GM12878 (cell line): ENCODE measurements around the gene KDM6B. TPM values are rescaled to one million over a fixed set of nuclear protein-coding genes. Genes with fewer than 3 reads are reported as not detected.
A peak's percentile ranks its signal among the peaks of the same experiment; 100 is the strongest.

Source experiments
- BACH1 ChIP-seq: fragments of 450-650 bp; IDR thresholded peaks from 2 replicates; pipeline ENCODE4 v1.6.1; 2017; ENCODE audit warnings: mild to moderate bottlenecking, borderline replicate concordance
- BRCA1 ChIP-seq: IDR thresholded peaks from 2 replicates; pipeline ENCODE4 v1.6.1; 2011; ENCODE audit warnings: low read depth, low read length, improper control_type of control experiment
- CHD2 ChIP-seq: IDR thresholded peaks from 2 replicates; pipeline ENCODE4 v1.6.1; 2011; ENCODE audit warnings: low read depth, low read length, improper control_type of control experiment, borderline replicate concordance
- DPF2 ChIP-seq: fragments of 450-650 bp; IDR thresholded peaks from 2 replicates; pipeline ENCODE4 v1.6.1; 2017; ENCODE audit warnings: mild to moderate bottlenecking
- FOS ChIP-seq: IDR thresholded peaks from 3 replicates; pipeline ENCODE4 v1.6.1; 2011; ENCODE audit warnings: borderline replicate concordance; ENCODE audit not compliant: insufficient read length; ENCODE audit errors: extremely low read depth
- HCFC1 ChIP-seq: fragments of 150-350 bp; IDR thresholded peaks from 2 replicates; pipeline ENCODE4 v1.6.1; 2014; ENCODE audit warnings: low read length
- IKZF1 ChIP-seq: fragments of 450-650 bp; conservative IDR thresholded peaks from 2 replicates; pipeline ENCODE4 v1.6.1; 2017; ENCODE audit warnings: antibody characterized with exemption, mild to moderate bottlenecking
- KDM1A ChIP-seq: fragments of 200-600 bp; sonication (generic); IDR thresholded peaks from 2 replicates; pipeline ENCODE4 v1.6.1; 2016; ENCODE audit warnings: borderline replicate concordance
- KLF5 ChIP-seq: fragments of 450-650 bp; IDR thresholded peaks from 2 replicates; pipeline ENCODE4 v1.6.1; 2014; ENCODE audit warnings: mild to moderate bottlenecking; ENCODE audit not compliant: partially characterized antibody
- MTA2 ChIP-seq: fragments of 450-650 bp; IDR thresholded peaks from 2 replicates; pipeline ENCODE4 v1.6.1; 2016; ENCODE audit warnings: low read depth, mild to moderate bottlenecking, moderate library complexity
- NR2C2 ChIP-seq: IDR thresholded peaks from 2 replicates; pipeline ENCODE4 v1.6.1; 2011; ENCODE audit warnings: borderline replicate concordance, low read depth; ENCODE audit not compliant: control insufficient read depth, insufficient read length
- NRF1 ChIP-seq: conservative IDR thresholded peaks from 2 replicates; pipeline ENCODE4 v1.6.1; 2011; ENCODE audit warnings: mild to moderate bottlenecking, low read depth, low read length, improper control_type of control experiment
- PAX5 ChIP-seq: IDR thresholded peaks from 2 replicates; pipeline ENCODE4 v1.6.1; 2011; ENCODE audit warnings: low read depth, low read length, borderline replicate concordance
- POLR2A ChIP-seq: IDR thresholded peaks from 2 replicates; pipeline ENCODE4 v1.6.1; 2011; ENCODE audit warnings: low read depth, mild to moderate bottlenecking, low read length
- SIN3A ChIP-seq: IDR thresholded peaks from 2 replicates; pipeline ENCODE4 v1.6.1; 2012; ENCODE audit warnings: low read depth, low read length, improper control_type of control experiment
- SIX5 ChIP-seq: IDR thresholded peaks from 2 replicates; pipeline ENCODE4 v1.6.1; 2011; ENCODE audit warnings: mild to moderate bottlenecking, low read depth, low read length, moderate library complexity; ENCODE audit not compliant: severe bottlenecking
- SMAD1 ChIP-seq: fragments of 450-650 bp; IDR thresholded peaks from 2 replicates; pipeline ENCODE4 v1.6.1; 2018; ENCODE audit warnings: mild to moderate bottlenecking, low read depth; ENCODE audit not compliant: partially characterized antibody
- SMARCA5 ChIP-seq: fragments of 450-650 bp; IDR thresholded peaks from 2 replicates; pipeline ENCODE4 v1.6.1; 2017; ENCODE audit warnings: mild to moderate bottlenecking
- TARDBP ChIP-seq: IDR thresholded peaks from 2 replicates; pipeline ENCODE4 v1.6.1; 2016; ENCODE audit warnings: borderline replicate concordance
- polyA plus RNA-seq, 11 experiments: library from polyadenylated mRNA; depleted of rRNA in 4 of 11; unstranded in 6 of 11; stranded (reverse) in 5 of 11; fragments of >200 nt; fragmentation: Nextera tagmentation in 4 of 11; fragmentation: Illumina TruSeq in 1 of 11; extraction: Ambion mirVana in 4 of 11; extraction: Trizol in 1 of 11; gene quantifications; 1 replicate in 1 of 11; 2 replicates in 10 of 11; pipeline versions ENCODE4 v1.2.1 to v1.2.3, GENCODE V29; 2011 to 2016; ENCODE audit warnings: inconsistent platforms in 2 of 11, missing spikeins in 2 of 11, low read depth in 1 of 11
- total RNA-seq, 4 experiments: library from RNA; depleted of rRNA in 3 of 4; stranded (reverse); fragments of >200 nt in 3 of 4; fragmentation: Illumina TruSeq in 1 of 4; extraction: Trizol in 1 of 4; gene quantifications; 2 replicates each; pipeline versions ENCODE4 v1.2.1 to v1.2.3, GENCODE V29; 2013 to 2021
- TF ChIP-seq, protein P1 (sequence below): fragments of 450-650 bp; IDR thresholded peaks from 2 replicates; pipeline ENCODE4 v1.6.1; 2018; ENCODE audit warnings: mild to moderate bottlenecking, low read depth, moderate library complexity; ENCODE audit not compliant: partially characterized antibody
- TF ChIP-seq, protein P2 (sequence below): fragments of 150-350 bp; IDR thresholded peaks from 2 replicates; pipeline ENCODE4 v1.6.1; 2016; ENCODE audit warnings: low read depth, low read length
- TF ChIP-seq, protein P3 (sequence below): IDR thresholded peaks from 2 replicates; pipeline ENCODE4 v1.6.1; 2012; ENCODE audit warnings: low read length, inconsistent platforms
- TF ChIP-seq, protein P4 (sequence below): IDR thresholded peaks from 2 replicates; pipeline ENCODE4 v1.6.1; 2011; ENCODE audit warnings: borderline replicate concordance, low read depth, mild to moderate bottlenecking, moderate library complexity, mixed read lengths, low read length; ENCODE audit not compliant: insufficient read depth; ENCODE audit errors: extremely low read length

KDM6B gene
- total and polyA plus RNA-seq, 10 of the 15 experiments (the other 5 are each of a cell fraction or from before 2014, with no cell fraction given) = 0.05 to 33.5 (median 2.3) TPM

DNA sequence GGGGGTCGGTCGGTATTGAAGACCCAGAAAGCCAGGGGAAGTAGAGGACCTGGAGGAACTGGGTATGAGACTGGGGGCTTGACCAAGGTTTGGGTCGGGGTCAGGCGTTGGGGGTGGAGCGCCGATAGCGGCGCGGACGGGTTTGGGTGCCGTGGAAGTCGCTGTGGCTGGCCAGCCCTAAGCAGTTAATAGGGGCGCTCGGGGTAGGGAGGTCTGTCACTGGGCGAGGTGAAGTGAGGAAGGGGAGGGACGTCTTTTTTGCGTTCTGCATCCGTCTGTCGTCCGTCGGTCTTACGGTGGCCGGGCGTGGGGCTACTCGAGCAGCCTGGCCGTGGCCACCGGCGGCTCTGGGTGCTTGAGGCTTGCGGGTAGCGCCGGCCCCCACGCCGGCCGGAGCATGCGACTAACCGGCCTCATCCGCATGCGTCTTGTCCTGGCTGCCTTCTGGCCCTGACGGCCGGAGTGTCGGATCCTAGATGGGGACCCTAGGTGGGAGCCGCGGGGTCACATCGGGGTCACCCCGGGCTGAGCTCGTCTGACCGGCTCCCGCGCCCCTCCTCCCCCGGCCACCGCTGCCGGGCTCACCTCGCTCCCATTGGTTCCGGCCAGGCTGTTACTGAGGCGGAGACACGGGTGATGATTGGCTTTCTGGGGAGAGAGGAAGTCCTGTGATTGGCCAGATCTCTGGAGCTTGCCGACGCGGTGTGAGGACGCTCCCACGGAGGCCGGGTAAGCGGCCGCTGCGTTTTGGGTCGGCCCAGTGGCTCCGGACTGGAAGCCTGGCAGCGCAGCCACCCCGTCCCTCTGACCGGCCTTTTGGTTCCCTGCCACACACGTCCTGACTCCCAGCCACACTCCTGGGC is 10.5 kb downstream of the KDM6B start (continued):
- TF ChIP-seq, protein P1, sequence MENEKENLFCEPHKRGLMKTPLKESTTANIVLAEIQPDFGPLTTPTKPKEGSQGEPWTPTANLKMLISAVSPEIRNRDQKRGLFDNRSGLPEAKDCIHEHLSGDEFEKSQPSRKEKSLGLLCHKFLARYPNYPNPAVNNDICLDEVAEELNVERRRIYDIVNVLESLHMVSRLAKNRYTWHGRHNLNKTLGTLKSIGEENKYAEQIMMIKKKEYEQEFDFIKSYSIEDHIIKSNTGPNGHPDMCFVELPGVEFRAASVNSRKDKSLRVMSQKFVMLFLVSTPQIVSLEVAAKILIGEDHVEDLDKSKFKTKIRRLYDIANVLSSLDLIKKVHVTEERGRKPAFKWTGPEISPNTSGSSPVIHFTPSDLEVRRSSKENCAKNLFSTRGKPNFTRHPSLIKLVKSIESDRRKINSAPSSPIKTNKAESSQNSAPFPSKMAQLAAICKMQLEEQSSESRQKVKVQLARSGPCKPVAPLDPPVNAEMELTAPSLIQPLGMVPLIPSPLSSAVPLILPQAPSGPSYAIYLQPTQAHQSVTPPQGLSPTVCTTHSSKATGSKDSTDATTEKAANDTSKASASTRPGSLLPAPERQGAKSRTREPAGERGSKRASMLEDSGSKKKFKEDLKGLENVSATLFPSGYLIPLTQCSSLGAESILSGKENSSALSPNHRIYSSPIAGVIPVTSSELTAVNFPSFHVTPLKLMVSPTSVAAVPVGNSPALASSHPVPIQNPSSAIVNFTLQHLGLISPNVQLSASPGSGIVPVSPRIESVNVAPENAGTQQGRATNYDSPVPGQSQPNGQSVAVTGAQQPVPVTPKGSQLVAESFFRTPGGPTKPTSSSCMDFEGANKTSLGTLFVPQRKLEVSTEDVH = peak; percentile 1
- TF ChIP-seq KDM1A (no peak), KLF5 (peak; percentile 77), CHD2 (peak; percentile 89), SMAD1 (no peak), SMARCA5 (no peak; the same call in 1 of the 2 replicates), POLR2A (peak; percentile 68), HCFC1 (no peak), PAX5 (no peak), FOS (peak; percentile 39), DPF2 (peak; percentile 72; the same call in 1 of the 2 replicates), BACH1 (peak; percentile 35), MTA2 (no peak), SIN3A (0 out of 2 replicates have a peak, but pooled peaks have one; percentile 26), NR2C2 (no peak), BRCA1 (no peak), TARDBP (no peak), SIX5 (peak; percentile 12), NRF1 (no peak), IKZF1 (peak; percentile 31; the same call in 1 of the 2 replicates)
- TF ChIP-seq, protein P2, sequence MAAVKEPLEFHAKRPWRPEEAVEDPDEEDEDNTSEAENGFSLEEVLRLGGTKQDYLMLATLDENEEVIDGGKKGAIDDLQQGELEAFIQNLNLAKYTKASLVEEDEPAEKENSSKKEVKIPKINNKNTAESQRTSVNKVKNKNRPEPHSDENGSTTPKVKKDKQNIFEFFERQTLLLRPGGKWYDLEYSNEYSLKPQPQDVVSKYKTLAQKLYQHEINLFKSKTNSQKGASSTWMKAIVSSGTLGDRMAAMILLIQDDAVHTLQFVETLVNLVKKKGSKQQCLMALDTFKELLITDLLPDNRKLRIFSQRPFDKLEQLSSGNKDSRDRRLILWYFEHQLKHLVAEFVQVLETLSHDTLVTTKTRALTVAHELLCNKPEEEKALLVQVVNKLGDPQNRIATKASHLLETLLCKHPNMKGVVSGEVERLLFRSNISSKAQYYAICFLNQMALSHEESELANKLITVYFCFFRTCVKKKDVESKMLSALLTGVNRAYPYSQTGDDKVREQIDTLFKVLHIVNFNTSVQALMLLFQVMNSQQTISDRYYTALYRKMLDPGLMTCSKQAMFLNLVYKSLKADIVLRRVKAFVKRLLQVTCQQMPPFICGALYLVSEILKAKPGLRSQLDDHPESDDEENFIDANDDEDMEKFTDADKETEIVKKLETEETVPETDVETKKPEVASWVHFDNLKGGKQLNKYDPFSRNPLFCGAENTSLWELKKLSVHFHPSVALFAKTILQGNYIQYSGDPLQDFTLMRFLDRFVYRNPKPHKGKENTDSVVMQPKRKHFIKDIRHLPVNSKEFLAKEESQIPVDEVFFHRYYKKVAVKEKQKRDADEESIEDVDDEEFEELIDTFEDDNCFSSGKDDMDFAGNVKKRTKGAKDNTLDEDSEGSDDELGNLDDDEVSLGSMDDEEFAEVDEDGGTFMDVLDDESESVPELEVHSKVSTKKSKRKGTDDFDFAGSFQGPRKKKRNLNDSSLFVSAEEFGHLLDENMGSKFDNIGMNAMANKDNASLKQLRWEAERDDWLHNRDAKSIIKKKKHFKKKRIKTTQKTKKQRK = no peak
- TF ChIP-seq, protein P3, sequence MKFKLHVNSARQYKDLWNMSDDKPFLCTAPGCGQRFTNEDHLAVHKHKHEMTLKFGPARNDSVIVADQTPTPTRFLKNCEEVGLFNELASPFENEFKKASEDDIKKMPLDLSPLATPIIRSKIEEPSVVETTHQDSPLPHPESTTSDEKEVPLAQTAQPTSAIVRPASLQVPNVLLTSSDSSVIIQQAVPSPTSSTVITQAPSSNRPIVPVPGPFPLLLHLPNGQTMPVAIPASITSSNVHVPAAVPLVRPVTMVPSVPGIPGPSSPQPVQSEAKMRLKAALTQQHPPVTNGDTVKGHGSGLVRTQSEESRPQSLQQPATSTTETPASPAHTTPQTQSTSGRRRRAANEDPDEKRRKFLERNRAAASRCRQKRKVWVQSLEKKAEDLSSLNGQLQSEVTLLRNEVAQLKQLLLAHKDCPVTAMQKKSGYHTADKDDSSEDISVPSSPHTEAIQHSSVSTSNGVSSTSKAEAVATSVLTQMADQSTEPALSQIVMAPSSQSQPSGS = no peak
- TF ChIP-seq, protein P4, sequence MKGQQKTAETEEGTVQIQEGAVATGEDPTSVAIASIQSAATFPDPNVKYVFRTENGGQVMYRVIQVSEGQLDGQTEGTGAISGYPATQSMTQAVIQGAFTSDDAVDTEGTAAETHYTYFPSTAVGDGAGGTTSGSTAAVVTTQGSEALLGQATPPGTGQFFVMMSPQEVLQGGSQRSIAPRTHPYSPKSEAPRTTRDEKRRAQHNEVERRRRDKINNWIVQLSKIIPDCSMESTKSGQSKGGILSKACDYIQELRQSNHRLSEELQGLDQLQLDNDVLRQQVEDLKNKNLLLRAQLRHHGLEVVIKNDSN = no peak
